Bronchial epithelial cell (primary cell): ENCODE data around the gene COPA. TPM values are rescaled to one million over a fixed set of nuclear protein-coding genes. Genes with fewer than 3 reads are reported as not detected.
"Not testable (repeated sequence)": the region's sequence is repeated elsewhere in the genome, so short reads cannot be mapped to it uniquely, and the experiment has no call there.

Source experiments
- DNase-seq: peaks from one replicate; pipeline ENCODE4 v3.0.0-alpha.2; 2010; ENCODE audit warnings: low read depth
- FAIRE-seq: peaks from 2 replicates; lab custom pipeline; 2011; peaks lifted over from hg19 to GRCh38; lab: Jason Lieb, UNC
- H3K27me3 ChIP-seq: 2 replicates; pipeline ENCODE4 v1.5.1; 2011; ENCODE audit warnings: low read length; ENCODE audit not compliant: control insufficient read depth, insufficient read depth
- H3K36me3 ChIP-seq: 2 replicates; pipeline ENCODE4 v1.5.1; 2011; ENCODE audit warnings: low read length; ENCODE audit not compliant: control insufficient read depth, insufficient read depth
- H3K4me3 ChIP-seq: 2 replicates; pipeline ENCODE4 v1.5.1; 2011; ENCODE audit warnings: mild to moderate bottlenecking, low read depth, low read length, control low read depth
- total RNA-seq: library from RNA; depleted of rRNA; stranded (reverse); fragments of >200 nt; gene quantifications from 2 replicates; pipeline ENCODE4 v1.2.1, GENCODE V29; 2014
- TF ChIP-seq, protein P1 (sequence below): IDR thresholded peaks from 2 replicates; pipeline ENCODE4 v1.5.1; 2011; ENCODE audit warnings: mild to moderate bottlenecking, moderate library complexity, low read length, control low read depth, inconsistent platforms; ENCODE audit not compliant: insufficient read depth, severe bottlenecking

COPA gene
- total RNA-seq, 1 donor from 2014 or later: 136 TPM

DNA sequence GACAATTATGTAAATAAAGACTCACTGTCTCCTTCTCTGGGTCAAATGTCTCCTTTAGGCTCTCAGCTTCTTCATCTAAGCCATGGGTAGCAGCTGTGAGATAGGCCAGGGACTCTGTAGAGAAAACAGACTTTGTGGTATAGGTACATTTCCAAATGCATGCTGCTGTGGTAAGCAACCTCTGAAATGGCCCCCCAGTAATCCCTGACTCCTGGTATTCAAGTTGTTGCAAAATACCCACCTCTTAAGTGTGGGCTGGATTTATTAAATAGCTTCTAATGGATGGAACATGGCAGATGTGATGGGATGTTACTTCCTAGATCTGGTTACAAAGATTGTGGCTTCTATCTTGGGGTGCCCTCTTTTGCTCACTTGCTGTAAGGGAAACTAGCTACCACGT, 47.0 kb downstream of the COPA start:
- TF ChIP-seq, protein P1, sequence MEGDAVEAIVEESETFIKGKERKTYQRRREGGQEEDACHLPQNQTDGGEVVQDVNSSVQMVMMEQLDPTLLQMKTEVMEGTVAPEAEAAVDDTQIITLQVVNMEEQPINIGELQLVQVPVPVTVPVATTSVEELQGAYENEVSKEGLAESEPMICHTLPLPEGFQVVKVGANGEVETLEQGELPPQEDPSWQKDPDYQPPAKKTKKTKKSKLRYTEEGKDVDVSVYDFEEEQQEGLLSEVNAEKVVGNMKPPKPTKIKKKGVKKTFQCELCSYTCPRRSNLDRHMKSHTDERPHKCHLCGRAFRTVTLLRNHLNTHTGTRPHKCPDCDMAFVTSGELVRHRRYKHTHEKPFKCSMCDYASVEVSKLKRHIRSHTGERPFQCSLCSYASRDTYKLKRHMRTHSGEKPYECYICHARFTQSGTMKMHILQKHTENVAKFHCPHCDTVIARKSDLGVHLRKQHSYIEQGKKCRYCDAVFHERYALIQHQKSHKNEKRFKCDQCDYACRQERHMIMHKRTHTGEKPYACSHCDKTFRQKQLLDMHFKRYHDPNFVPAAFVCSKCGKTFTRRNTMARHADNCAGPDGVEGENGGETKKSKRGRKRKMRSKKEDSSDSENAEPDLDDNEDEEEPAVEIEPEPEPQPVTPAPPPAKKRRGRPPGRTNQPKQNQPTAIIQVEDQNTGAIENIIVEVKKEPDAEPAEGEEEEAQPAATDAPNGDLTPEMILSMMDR: no peak
- no peak for DNase-seq
- FAIRE-seq: no peak

DNA sequence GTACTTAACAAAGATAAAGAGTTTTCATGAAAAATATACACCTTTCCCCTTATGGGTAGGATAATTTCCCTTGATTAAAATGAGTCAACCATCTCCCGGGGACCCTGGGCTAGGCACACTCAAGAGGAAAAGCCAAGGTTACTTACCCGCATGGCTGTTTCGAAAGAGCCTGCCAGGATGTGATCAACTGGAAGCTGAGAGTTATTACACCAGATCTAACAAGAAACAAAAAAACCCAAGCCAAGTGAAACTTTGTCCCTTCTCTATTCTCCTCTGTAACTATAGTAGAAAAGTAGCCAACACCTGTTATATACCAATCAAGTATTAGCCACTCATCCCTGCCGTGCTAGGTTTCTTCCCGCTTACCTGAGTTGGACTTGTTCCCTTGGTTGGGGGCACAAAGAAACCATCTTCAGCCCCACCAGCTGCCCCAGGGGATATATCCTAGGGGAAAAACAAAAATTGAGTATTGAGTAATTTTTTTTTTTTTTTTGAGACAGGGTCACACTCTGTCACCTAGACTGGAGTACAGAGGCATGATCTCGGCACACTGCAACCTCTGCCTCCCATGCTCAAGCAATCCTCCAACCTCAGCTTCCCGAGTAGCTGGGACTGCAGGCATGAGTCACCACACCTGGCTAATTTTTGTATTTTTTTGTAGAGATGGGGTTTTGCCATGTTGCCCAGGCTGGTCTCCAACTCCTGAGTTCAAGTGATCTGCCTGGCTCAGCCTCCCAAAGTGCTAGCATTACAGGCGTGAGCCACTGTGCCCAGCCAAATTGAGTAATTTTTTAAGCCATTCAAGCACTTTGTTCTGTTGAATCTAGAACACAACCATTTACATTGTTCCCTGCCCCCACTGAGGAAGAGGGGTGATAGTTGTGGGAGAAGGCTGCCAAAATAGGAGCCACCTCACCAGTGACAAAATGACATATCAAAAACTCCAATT, 49.8 kb downstream of the COPA start:
- Histone ChIP-seq H3K36me3 (peaks cover 35% of the 10 kb centered on the region), H3K27me3 (no peaks in the 10 kb centered on the region), H3K4me3 (no peak overlapping the region)
- DNase-seq (no peak), FAIRE-seq (no peak)
- TF ChIP-seq, protein P1: no peak

More for the DNA sequence above, 47.0 kb downstream of the COPA start:
- Histone ChIP-seq H3K4me3 (no peak overlapping the region), H3K36me3 (peaks cover 20% of the 10 kb centered on the region), H3K27me3 (no peaks in the 10 kb centered on the region)

DNA sequence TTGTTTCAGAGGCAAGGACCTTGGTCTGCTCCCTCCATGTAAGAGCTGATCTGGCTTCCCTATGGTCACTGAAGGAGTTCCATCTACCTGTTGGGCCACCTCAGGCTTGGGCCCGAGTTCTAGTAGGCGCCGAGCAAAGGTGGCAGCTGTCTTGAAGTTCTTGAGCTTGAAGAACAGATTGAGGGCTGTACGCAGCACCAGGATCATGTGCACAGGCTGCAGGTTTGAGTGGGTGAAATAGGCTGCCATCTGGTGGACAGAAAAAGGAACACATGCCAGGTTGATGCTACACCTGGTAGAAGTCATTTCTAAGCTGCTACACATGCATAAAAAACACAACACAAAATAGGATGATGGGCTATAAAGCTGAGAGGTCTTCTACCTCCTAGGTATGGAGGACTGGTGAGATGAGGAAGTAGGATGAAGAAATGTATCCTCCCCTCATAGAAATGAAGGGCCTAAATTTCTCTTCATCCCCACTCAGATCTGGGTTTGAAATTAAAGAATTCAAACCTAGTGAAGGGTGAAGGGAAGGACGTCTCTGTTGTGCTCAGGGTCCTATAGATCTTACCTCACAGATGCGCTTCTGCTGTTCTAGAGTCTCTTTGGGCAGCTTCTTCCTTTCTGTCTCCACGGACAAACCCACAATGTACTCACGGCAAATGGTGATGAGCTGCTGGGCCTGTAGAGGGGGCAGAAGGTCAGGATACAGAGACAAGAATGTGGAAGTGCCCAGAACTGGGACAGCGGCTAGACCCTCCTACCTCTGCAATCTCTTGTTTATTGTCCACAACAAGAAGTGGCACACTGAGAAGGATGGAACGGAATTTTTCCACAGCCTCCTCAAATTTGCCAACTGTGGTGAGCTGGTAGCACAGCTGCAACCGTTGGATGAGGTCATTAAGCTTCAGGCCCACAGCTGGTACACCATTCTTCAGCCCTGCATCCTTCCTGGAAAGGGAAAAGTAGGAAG, 51.5 kb downstream of the COPA start:
- Histone ChIP-seq H3K36me3 (peaks cover 30% of the 10 kb centered on the region), H3K4me3 (no peak overlapping the region), H3K27me3 (no peaks in the 10 kb centered on the region)
- TF ChIP-seq, protein P1: peak; percentile 79
- peak; percentile 40 for FAIRE-seq
- peak; percentile 70 for DNase-seq

DNA sequence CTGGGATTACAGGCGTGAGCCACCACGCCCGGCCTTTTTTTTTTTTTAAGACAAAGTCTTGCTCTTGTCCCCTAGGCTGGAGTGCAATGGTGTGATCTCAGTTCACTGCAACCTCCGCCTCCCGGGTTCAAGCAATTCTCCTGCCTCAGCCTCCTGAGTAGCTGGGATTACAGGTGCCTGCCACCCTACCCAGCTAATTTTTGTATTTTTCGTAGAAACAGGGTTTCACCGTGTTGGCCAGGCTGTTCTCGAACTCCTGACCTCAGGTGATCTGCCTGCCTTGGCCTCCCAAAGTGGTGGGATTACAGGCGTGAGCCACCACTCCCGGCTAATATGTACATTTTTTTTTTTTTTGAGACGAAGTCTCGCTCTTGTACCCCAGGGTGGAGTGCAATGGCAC, 55.3 kb downstream of the COPA start:
- FAIRE-seq: not testable (repeated sequence)

DNA sequence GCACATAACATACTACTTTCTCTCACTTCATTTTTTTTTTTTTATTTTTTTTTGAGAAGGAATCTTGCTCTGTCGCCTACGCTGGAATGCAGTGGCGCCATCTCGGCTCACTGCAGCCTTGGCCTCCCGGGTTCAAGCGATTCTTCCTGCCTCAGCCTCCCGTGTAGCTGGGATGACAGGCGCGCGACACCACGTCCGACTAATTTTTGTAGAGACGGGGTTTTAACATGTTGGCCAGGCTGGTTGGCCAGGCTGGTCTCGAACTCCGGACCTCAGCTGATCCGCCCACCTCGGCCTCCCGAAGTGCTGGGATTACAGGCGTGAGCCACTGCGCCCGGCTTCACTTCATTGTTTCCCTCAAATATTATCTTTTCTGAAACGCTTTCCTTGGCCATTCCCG, 57.5 kb downstream of the COPA start:
- Histone ChIP-seq H3K27me3 (no peaks in the 10 kb centered on the region), H3K36me3 (peaks cover 15% of the 10 kb centered on the region), H3K4me3 (no peak overlapping the region)
- no peak for FAIRE-seq
- DNase-seq: no peak
- TF ChIP-seq, protein P1: no peak

More for the DNA sequence above, 55.3 kb downstream of the COPA start:
- DNase-seq, H3K27me3 ChIP-seq, H3K4me3 ChIP-seq: not testable (repeated sequence)
- peaks cover 20% of the 10 kb centered on the region for H3K36me3 ChIP-seq
